Fibroblast of lung (primary cell): ENCODE results near the gene FOXL3. TPM values are rescaled to one million over a fixed set of nuclear protein-coding genes. Genes with fewer than 3 reads are reported as not detected.

ENCODE experiments used
- DNase-seq, 2 donors: peaks; one replicate each; pipeline versions ENCODE4 v3.0.0 to v3.0.0-alpha.2; 2010; ENCODE audit warnings: low read depth in 2 of 2
- H2AFZ ChIP-seq: 2 replicates; pipeline ENCODE4 v1.5.1; 2012; ENCODE audit warnings: low read length, control low read depth, inconsistent platforms
- H3K27ac ChIP-seq: 2 replicates; pipeline ENCODE4 v1.5.1; 2011; ENCODE audit warnings: low read length, control low read depth; ENCODE audit not compliant: insufficient read depth
- H3K27me3 ChIP-seq: 2 replicates; pipeline ENCODE4 v1.5.1; 2011; ENCODE audit warnings: mild to moderate bottlenecking, low read length; ENCODE audit not compliant: control insufficient read depth, insufficient read depth
- H3K36me3 ChIP-seq: 2 replicates; pipeline ENCODE4 v1.5.1; 2011; ENCODE audit warnings: low read length; ENCODE audit not compliant: control insufficient read depth, insufficient read depth
- H3K4me1 ChIP-seq: 2 replicates; pipeline ENCODE4 v1.5.1; 2011; ENCODE audit warnings: low read length; ENCODE audit not compliant: control insufficient read depth, insufficient read depth; ENCODE audit errors: extremely low read depth
- H3K4me2 ChIP-seq: 2 replicates; pipeline ENCODE4 v1.5.1; 2011; ENCODE audit warnings: low read length, control low read depth; ENCODE audit not compliant: insufficient read depth; ENCODE audit errors: extremely low read depth
- H3K4me3 ChIP-seq, 4 experiments: fragments of 200-600 bp in 1 of 4; sonication (generic) in 1 of 4; replicated peaks in 1 of 4; 2 replicates each; pipeline ENCODE4 v1.5.1; 2011 to 2016; ENCODE audit warnings: low read length in 4 of 4, low read depth in 3 of 4, mild to moderate bottlenecking in 3 of 4, control low read depth in 2 of 4, inconsistent platforms in 1 of 4, mixed read lengths in 1 of 4; ENCODE audit not compliant: insufficient read depth in 1 of 4; ENCODE audit errors: control extremely low read depth in 1 of 4
- H3K79me2 ChIP-seq: 2 replicates; pipeline ENCODE4 v1.5.1; 2012; ENCODE audit warnings: mild to moderate bottlenecking, low read length, inconsistent platforms; ENCODE audit not compliant: control insufficient read depth, insufficient read depth
- H3K9ac ChIP-seq: 2 replicates; pipeline ENCODE4 v1.5.1; 2011; ENCODE audit warnings: mild to moderate bottlenecking, low read length, control low read depth; ENCODE audit not compliant: insufficient read depth
- H3K9me3 ChIP-seq: 2 replicates; pipeline ENCODE4 v1.5.1; 2012; ENCODE audit warnings: low read depth, low read length; ENCODE audit not compliant: control insufficient read depth, insufficient read depth
- H4K20me1 ChIP-seq: 2 replicates; pipeline ENCODE4 v1.5.1; 2011; ENCODE audit warnings: low read length; ENCODE audit not compliant: control insufficient read depth, insufficient read depth; ENCODE audit errors: extremely low read depth
- CTCF ChIP-seq, 2 donors: IDR thresholded peaks in 1 of 2; conservative IDR thresholded peaks in 1 of 2; 1 replicate in 1 of 2; 2 replicates in 1 of 2; pipeline ENCODE4 v1.5.1; 2011 to 2012; ENCODE audit warnings: low read length in 2 of 2, control low read depth in 1 of 2, inconsistent platforms in 1 of 2, low read depth in 1 of 2, mild to moderate bottlenecking in 1 of 2
- EZH2 ChIP-seq: IDR thresholded peaks from 2 replicates; pipeline ENCODE4 v1.5.1; 2012; ENCODE audit warnings: low read length, control low read depth, mild to moderate bottlenecking; ENCODE audit errors: missing control alignments
- polyA plus RNA-seq, 2 donors: library from polyadenylated mRNA; depleted of rRNA in 1 of 2; stranded (reverse) in 1 of 2; unstranded in 1 of 2; fragments of >200 nt; gene quantifications; 2 replicates each; pipeline ENCODE4 v1.2.1, GENCODE V29; 2011 to 2012; ENCODE audit warnings: missing spikeins in 1 of 2
- total RNA-seq: library from RNA; depleted of rRNA; stranded (reverse); fragments of >200 nt; gene quantifications from 2 replicates; pipeline ENCODE4 v1.2.1, GENCODE V29; 2014

Gene FOXL3
- total and polyA plus RNA-seq, 2 donors (not counting 1 experiment from before 2014, with no cell fraction given) = not detected

DNA sequence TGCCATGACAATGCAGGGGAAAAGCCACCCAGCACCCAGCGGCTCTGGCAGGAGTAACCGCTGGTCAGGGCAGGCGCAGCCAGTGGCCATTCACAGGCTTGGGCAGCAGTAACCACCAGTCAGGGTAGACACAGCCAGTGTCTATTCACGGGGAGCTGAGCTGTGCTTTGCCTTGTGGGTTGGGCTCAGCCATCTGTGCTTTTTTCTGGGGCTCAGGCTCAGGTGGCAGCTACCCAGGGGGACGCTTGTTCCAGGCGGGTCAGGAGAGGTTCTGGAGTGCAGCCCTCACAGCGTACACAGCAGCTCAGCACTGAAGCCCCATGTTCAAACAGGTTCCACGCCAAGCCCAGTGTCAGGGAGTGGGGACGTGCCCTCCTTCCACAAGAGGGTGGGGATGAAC, 28.5 kb downstream of the FOXL3 start:
- Histone ChIP-seq H3K4me3 (no peak overlapping the region), H3K79me2 (no peaks in the 10 kb centered on the region), H4K20me1 (no peaks in the 10 kb centered on the region), H3K9ac (no peak overlapping the region), H2AFZ (no peak overlapping the region), H3K9me3 (no peaks in the 10 kb centered on the region), H3K4me2 (no peak overlapping the region), H3K36me3 (no peaks in the 10 kb centered on the region), H3K27ac (no peak overlapping the region), H3K4me1 (no peaks in the 10 kb centered on the region), H3K27me3 (peaks cover 10% of the 10 kb centered on the region)
- DNase-seq = no peak
- TF ChIP-seq EZH2 (no peak), CTCF (conservative IDR thresholded peaks at IDR 0.05 in 1 of 2, IDR thresholded peaks at IDR 0.05 in 1 of 2; ENCODE audit: low read depth in 1 of 2, low read length in 2 of 2) (no peak)

DNA sequence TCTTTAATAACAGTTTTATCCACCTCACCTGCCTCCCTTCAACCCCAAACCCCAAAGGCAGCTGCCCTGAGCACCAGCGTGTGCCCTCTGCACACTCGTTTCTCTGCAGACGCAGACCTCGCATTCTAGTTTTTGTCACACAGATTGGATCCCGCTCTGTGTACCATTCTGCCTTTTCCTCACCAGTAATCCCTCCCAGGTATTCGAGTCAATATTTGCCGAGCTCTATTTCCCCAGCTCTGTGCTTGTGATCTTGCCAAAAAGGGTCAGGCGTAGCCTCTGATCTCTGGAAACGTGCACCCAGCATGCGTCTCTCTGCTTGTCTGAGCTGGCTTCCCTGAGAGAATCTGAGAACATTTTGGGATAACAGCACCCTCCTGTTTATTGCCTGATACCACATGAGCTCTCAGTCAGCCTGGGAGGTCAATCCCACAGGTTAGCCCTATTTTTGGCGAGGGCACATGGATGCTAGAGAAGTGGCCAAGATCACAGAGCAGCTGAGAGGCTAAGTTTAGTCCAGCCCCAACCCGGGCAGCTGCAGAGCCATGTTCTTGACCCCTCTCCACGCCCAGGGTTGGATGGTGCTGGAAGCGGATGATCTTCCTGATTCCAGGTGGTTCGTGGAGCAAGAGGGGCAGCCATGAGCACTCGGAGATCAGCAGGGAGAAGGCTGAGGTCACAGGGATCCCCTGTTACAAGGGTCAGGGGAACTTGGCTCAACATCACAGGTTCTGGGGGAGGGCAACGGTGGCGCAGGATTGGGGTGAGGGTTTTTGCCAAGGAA, 29.1 kb downstream of the FOXL3 start:
- Histone ChIP-seq H3K27ac (no peak overlapping the region), H3K79me2 (no peaks in the 10 kb centered on the region), H3K4me3 (no peak overlapping the region), H3K9ac (no peak overlapping the region), H3K27me3 (peaks cover 10% of the 10 kb centered on the region), H3K9me3 (no peaks in the 10 kb centered on the region), H3K4me1 (no peaks in the 10 kb centered on the region), H3K4me2 (no peak overlapping the region), H4K20me1 (no peaks in the 10 kb centered on the region), H2AFZ (no peak overlapping the region), H3K36me3 (no peaks in the 10 kb centered on the region)
- no peak for TF ChIP-seq CTCF (conservative IDR thresholded peaks at IDR 0.05 in 1 of 2, IDR thresholded peaks at IDR 0.05 in 1 of 2; ENCODE audit: low read depth in 1 of 2, low read length in 2 of 2)
- no peak for TF ChIP-seq EZH2
- DNase-seq = no peak

DNA sequence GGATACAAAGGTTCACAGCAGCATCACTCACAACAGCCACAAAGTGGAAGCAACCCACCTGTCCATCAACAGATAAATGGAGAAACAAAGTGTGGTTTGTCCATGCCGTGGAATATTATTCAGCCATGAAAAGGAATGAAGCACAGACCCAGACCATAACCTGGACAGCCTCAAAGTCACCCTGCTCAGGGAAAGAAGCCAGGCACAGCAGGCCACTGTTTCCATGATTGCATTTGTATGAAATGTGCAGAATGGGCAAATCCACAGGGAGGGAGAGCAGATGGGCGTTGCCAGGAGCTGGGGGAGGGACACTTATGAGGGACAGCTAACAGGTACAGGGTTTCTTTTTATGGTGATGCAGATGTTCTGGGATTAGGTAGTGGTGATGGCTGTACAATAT, 30.3 kb downstream of the FOXL3 start:
- Histone ChIP-seq H4K20me1 (no peaks in the 10 kb centered on the region), H3K27ac (no peak overlapping the region), H3K9me3 (no peaks in the 10 kb centered on the region), H3K4me1 (no peaks in the 10 kb centered on the region), H3K27me3 (peaks cover 10% of the 10 kb centered on the region), H2AFZ (no peak overlapping the region), H3K36me3 (no peaks in the 10 kb centered on the region), H3K79me2 (no peaks in the 10 kb centered on the region), H3K4me2 (no peak overlapping the region), H3K9ac (no peak overlapping the region), H3K4me3 (no peak overlapping the region)
- no peak for TF ChIP-seq EZH2
- no peak for TF ChIP-seq CTCF (conservative IDR thresholded peaks at IDR 0.05 in 1 of 2, IDR thresholded peaks at IDR 0.05 in 1 of 2; ENCODE audit: low read depth in 1 of 2, low read length in 2 of 2)
- no peak for DNase-seq
